Measurements from ENCODE around the gene CIB2. TPM values are rescaled to one million over a fixed set of nuclear protein-coding genes. Genes with fewer than 3 reads are reported as not detected.

The CIB2 gene
- total and polyA plus RNA-seq, 8 donors: 1.5 to 5.1 (median 3.8) TPM

GRCh38 chr15:78092261-78093041, 38.8 kb downstream of the CIB2 start, which contains the start of gene SH2D7:
Gene SH2D7, plus strand, starts transcription at chr15:78092561. Its CDS starts 24 bp downstream, at chr15:78092585.
- Histone ChIP-seq H3K27me3 (no peaks in the 10 kb centered on the region), H3K4me3 (no peak within 1 kb of the TSS), H3K9me3 (no peaks in the 10 kb centered on the region), H3K4me1 (peaks cover 3 to 6% (median 4%) of the 10 kb centered on the region in 3 donors), H3K36me3 (no peaks in the 10 kb centered on the region), H3K27ac (no peak within 1 kb of the TSS)
- FAIRE-seq (no peak), DNase-seq (no peak), ATAC-seq (peak in 2 of 4 donors; percentile 14 to 23)
- WGBS, 2 donors: 74 to 75% methylated on average over 11 of the region's 11 CpGs
- no peak for TF ChIP-seq CTCF (IDR thresholded peaks at IDR 0.05)
- intact Hi-C loops (cut with DNase I): no loop called here

- no peak for FAIRE-seq
- TF ChIP-seq CTCF (IDR thresholded peaks at IDR 0.05): no peak
- H3K4me3 ChIP-seq: no peak overlapping the region
These were observed 40.7 kb downstream of the CIB2 start for GRCh38 chr15:78090422-78091063.

GRCh38 chr15:78088773-78089080, 42.5 kb downstream of the CIB2 start:
- Histone ChIP-seq H3K4me1 (peaks cover 3 to 6% (median 4%) of the 10 kb centered on the region in 3 donors), H3K27ac (no peak overlapping the region), H3K27me3 (no peaks in the 10 kb centered on the region), H3K9me3 (no peaks in the 10 kb centered on the region), H3K36me3 (no peaks in the 10 kb centered on the region), H3K4me3 (no peak overlapping the region)
- intact Hi-C loops (cut with DNase I): no loop called here
- 39 to 43% methylated on average over 3 of the region's 3 CpGs for WGBS, 2 donors
- FAIRE-seq: no peak
- TF ChIP-seq CTCF (IDR thresholded peaks at IDR 0.05): no peak
- ATAC-seq: peak; percentile 41 to 82 (median 72)
- DNase-seq: peak in 3 of 6 donors; percentile 45 to 59 (median 50)

More at GRCh38 chr15:78090422-78091063, 40.7 kb downstream of the CIB2 start:
- Histone ChIP-seq H3K27ac (no peak overlapping the region), H3K9me3 (no peaks in the 10 kb centered on the region), H3K27me3 (no peaks in the 10 kb centered on the region), H3K36me3 (no peaks in the 10 kb centered on the region), H3K4me1 (peaks cover 3 to 6% (median 4%) of the 10 kb centered on the region in 3 donors)
- no peak for ATAC-seq
- 88% methylated on average over 3 of the region's 3 CpGs for WGBS, 2 donors
- DNase-seq: no peak
- intact Hi-C loops (cut with DNase I): no loop called here

GRCh38 chr15:78087951-78088772, 43.1 kb downstream of the CIB2 start:
- no peaks in the 10 kb centered on the region for H3K27me3 ChIP-seq
- H3K9me3 ChIP-seq: no peaks in the 10 kb centered on the region
- peaks cover 3 to 6% (median 4%) of the 10 kb centered on the region in 3 donors for H3K4me1 ChIP-seq
- intact Hi-C loops (cut with DNase I): no loop called here
- no peak for DNase-seq
- no peak overlapping the region for H3K27ac ChIP-seq
- no peak for TF ChIP-seq CTCF (IDR thresholded peaks at IDR 0.05)
- ATAC-seq: peak; percentile 26 to 62 (median 46)
- 74 to 78% methylated on average over 12 of the region's 12 CpGs for WGBS, 2 donors
- no peak for FAIRE-seq
- H3K4me3 ChIP-seq: no peak overlapping the region
- H3K36me3 ChIP-seq: no peaks in the 10 kb centered on the region
